GM21529 (cell line): ENCODE results near the gene APBA1.

ENCODE experiments used
- ATAC-seq: cut with Tn5 transposase; IDR thresholded peaks from one replicate; pipeline ENCODE4 v1.9.1; 2021; ENCODE audit not compliant: unreplicated experiment

Gene APBA1

GRCh38 chr9:69658987-69659675, 13.0 kb downstream of the APBA1 start:
- no peak for ATAC-seq

- no peak for ATAC-seq
These were observed 14.9 kb downstream of the APBA1 start for GRCh38 chr9:69657269-69657668.

GRCh38 chr9:69655065-69655464, 17.1 kb downstream of the APBA1 start:
- ATAC-seq: no peak

- ATAC-seq: no peak
These were observed 18.9 kb downstream of the APBA1 start for GRCh38 chr9:69653261-69653660.

GRCh38 chr9:69649566-69650250, 22.5 kb downstream of the APBA1 start:
- no peak for ATAC-seq

- no peak for ATAC-seq
These were observed 24.4 kb downstream of the APBA1 start for GRCh38 chr9:69647804-69648203.

- ATAC-seq: no peak
These were observed 25.4 kb downstream of the APBA1 start for GRCh38 chr9:69646810-69647209.

GRCh38 chr9:69645488-69645887, 26.7 kb downstream of the APBA1 start:
- ATAC-seq: no peak

GRCh38 chr9:69643098-69643497, 29.1 kb downstream of the APBA1 start:
- no peak for ATAC-seq

GRCh38 chr9:69637817-69638200, 34.4 kb downstream of the APBA1 start:
- ATAC-seq: no peak

GRCh38 chr9:69637193-69637816, 34.9 kb downstream of the APBA1 start:
- ATAC-seq: no peak

- ATAC-seq: no peak
These were observed 38.5 kb downstream of the APBA1 start for GRCh38 chr9:69633716-69634115.

GRCh38 chr9:69632768-69633167, 39.4 kb downstream of the APBA1 start:
- ATAC-seq: no peak

- no peak for ATAC-seq
These were observed 44.9 kb downstream of the APBA1 start for GRCh38 chr9:69627281-69627680.

GRCh38 chr9:69623276-69623675, 48.9 kb downstream of the APBA1 start:
- no peak for ATAC-seq

GRCh38 chr9:69622676-69623075, 49.5 kb downstream of the APBA1 start:
- ATAC-seq: no peak

- no peak for ATAC-seq
These were observed 50.3 kb downstream of the APBA1 start for GRCh38 chr9:69621730-69622460.

GRCh38 chr9:69620731-69621130, 51.4 kb downstream of the APBA1 start:
- no peak for ATAC-seq

- ATAC-seq: no peak
These were observed 52.9 kb downstream of the APBA1 start for GRCh38 chr9:69619233-69619632.

- no peak for ATAC-seq
These were observed 55.2 kb downstream of the APBA1 start for GRCh38 chr9:69617006-69617405.

GRCh38 chr9:69615880-69616279, 56.3 kb downstream of the APBA1 start:
- no peak for ATAC-seq

- ATAC-seq: no peak
These were observed 61.0 kb downstream of the APBA1 start for GRCh38 chr9:69611221-69611620.
